Panc1 (cell line): ENCODE data around the gene RNASE12. TPM values are rescaled to one million over a fixed set of nuclear protein-coding genes. Genes with fewer than 3 reads are reported as not detected.

Experiments
- ATAC-seq: fragments of 200-7000 bp; cut with Tn5 transposase; 2 replicates; pipeline ENCODE4 v1.9.1; 2020; ENCODE audit warnings: mild to moderate bottlenecking, moderate library complexity
- BruUV-seq: library from RNA; stranded (reverse); fragments of 400-500 nt; replicated peaks from 2 replicates; lab custom pipeline; 2021; lab: Mats Ljungman, UMichigan
- CTCF ChIA-PET: fragments of 300-600 bp; sonication (Branson Sonifier 250); formaldehyde crosslinking; loops from one replicate; lab custom pipeline; 2022; ENCODE audit warnings: antibody characterized with exemption; lab: Charles Lee
- POLR2A ChIA-PET: fragments of 300-600 bp; sonication (Branson Sonifier 250); formaldehyde crosslinking; loops from one replicate; lab custom pipeline; 2022; ENCODE audit warnings: antibody characterized with exemption; lab: Charles Lee
- DNase-seq: peaks from one replicate; pipeline ENCODE4 v3.0.0-alpha.2; 2010; ENCODE audit warnings: low read depth, low spot score
- H3K27ac ChIP-seq: 2 replicates; pipeline ENCODE4 v1.5.1; 2011; ENCODE audit warnings: mild to moderate bottlenecking, low read length, inconsistent platforms
- H3K27me3 ChIP-seq: fragments of 200-500 bp; sonication (Bioruptor generic); 2 replicates; pipeline ENCODE4 v1.6.0; 2014; ENCODE audit warnings: low read length, inconsistent platforms; ENCODE audit not compliant: control insufficient read depth, insufficient read depth
- H3K36me3 ChIP-seq: fragments of 200-500 bp; sonication (Bioruptor generic); 2 replicates; pipeline ENCODE4 v1.5.1; 2014; ENCODE audit warnings: inconsistent platforms, mild to moderate bottlenecking, low read length, moderate library complexity; ENCODE audit not compliant: control insufficient read depth, insufficient read depth
- H3K4me1 ChIP-seq: 2 replicates; pipeline ENCODE4 v1.5.1; 2011; ENCODE audit warnings: inconsistent platforms, mild to moderate bottlenecking, low read length, moderate library complexity; ENCODE audit not compliant: control insufficient read depth, insufficient read depth
- H3K4me3 ChIP-seq, 2 experiments: 2 replicates each; pipeline ENCODE4 v1.5.1; 2011 to 2012; ENCODE audit warnings: low read depth in 2 of 2, low read length in 2 of 2, mild to moderate bottlenecking in 2 of 2, inconsistent platforms in 1 of 2, moderate library complexity in 1 of 2
- H3K9me3 ChIP-seq: fragments of 200-500 bp; sonication (Bioruptor generic); 2 replicates; pipeline ENCODE4 v1.5.1; 2014; ENCODE audit warnings: low read depth, mild to moderate bottlenecking, inconsistent platforms, low read length, moderate library complexity; ENCODE audit not compliant: control insufficient read depth, insufficient read depth
- POLR2AphosphoS5 ChIP-seq: IDR thresholded peaks from 2 replicates; pipeline ENCODE4 v1.6.1; 2012; ENCODE audit warnings: mild to moderate bottlenecking, low read depth, low read length, moderate library complexity
- REST ChIP-seq, 2 experiments: IDR thresholded peaks; 2 replicates each; pipeline ENCODE4 v1.6.1; 2011 to 2012; ENCODE audit warnings: low read depth in 2 of 2, control low read depth in 1 of 2, low read length in 1 of 2, mild to moderate bottlenecking in 1 of 2, moderate library complexity in 1 of 2; ENCODE audit not compliant: insufficient read depth in 1 of 2
- SIN3A ChIP-seq: IDR thresholded peaks from 2 replicates; pipeline ENCODE4 v1.6.1; 2012; ENCODE audit warnings: low read depth, mild to moderate bottlenecking, low read length, moderate library complexity, borderline replicate concordance; ENCODE audit not compliant: insufficient read depth
- TCF7L2 ChIP-seq: IDR thresholded peaks from 2 replicates; pipeline ENCODE4 v1.6.1; 2011; ENCODE audit warnings: mild to moderate bottlenecking, low read depth, low read length, inconsistent platforms
- in situ Hi-C: cut with HindIII; loops from 2 replicates; pipeline ENCODE4 v1.10.0; 2016; ENCODE audit warnings: low sequenced_read_pairs, low pct_unique_long_range_greater_than_20kb
- intact Hi-C: fragments of 100-400 bp; cut with micrococcal nuclease; formaldehyde crosslinking; loops from one replicate; pipeline ENCODE4 v1.10.0; 2022; ENCODE audit not compliant: unreplicated experiment
- total RNA-seq: library from RNA; stranded (reverse); gene quantifications from one replicate; pipeline ENCODE4 v1.2.1, GENCODE V29; 2021; ENCODE audit not compliant: unreplicated experiment
- TF ChIP-seq, protein P1 (sequence below): fragments of 450-650 bp; IDR thresholded peaks from 2 replicates; pipeline ENCODE4 v1.5.1; 2017; ENCODE audit warnings: mild to moderate bottlenecking

RNASE12 gene
- total RNA-seq, 1 experiment from 2014 or later = not detected

DNA sequence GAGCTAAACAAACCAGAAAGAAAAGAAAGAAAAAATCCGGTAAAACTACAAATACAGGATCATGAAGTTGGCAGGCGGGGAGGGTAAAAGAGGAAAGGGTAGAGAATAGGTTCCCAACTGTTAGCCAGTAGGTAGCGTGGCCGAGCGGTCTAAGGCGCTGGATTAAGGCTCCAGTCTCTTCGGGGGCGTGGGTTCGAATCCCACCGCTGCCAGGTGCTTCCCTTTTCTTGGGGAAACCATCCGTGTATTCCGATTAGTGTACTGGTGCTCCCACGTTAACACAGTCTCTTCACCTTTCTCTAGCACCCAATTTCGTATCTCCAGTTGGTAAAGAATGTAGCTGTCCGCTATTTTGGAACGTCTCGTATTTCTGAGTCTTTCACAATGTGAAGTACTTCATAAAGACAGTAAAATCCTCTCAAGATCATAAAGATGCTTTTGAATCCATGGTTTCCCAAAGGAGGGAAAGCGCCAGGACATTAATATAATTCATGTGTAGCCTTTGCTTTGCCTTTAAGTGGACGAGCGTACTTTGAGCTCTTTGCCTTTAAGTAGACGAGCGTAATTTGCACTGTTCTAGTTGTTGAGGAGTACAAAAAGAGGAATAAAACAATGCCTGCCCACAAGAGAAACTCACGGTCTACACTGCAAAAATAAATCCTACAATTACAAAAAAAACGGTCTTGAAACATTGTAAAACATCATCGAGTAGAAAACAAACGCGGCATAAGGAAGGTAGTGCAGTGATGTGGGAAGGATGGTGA, 19.0 kb upstream of the RNASE12 start:
- H3K36me3 ChIP-seq = no peaks in the 10 kb centered on the region
- H3K4me1 ChIP-seq = peaks cover 23% of the 10 kb centered on the region
- ChIA-PET CTCF (interaction anchor here (1.2 kb wide), 1 partner anchor 74 kb away, joined by 3 read pairs; the partner anchor contains the start of gene RNASE4), POLR2A (interaction anchor here (0.6 kb wide), 1 partner anchor 387 kb away, joined by 4 read pairs; no protein-coding TSS in a partner anchor)
- BruUV-seq = no TSS peak
- peak overlapping the region; percentile 61; the same call in 1 of the 2 replicates for H3K27ac ChIP-seq
- DNase-seq = peak; percentile 72
- no peaks in the 10 kb centered on the region for H3K9me3 ChIP-seq
- in situ Hi-C loops (no loop called here), intact Hi-C loops (loop anchor here (5.0 to 10.0 kb wide), 2 partner anchors 72 to 245 kb away; partner anchors contain the start of gene RNASE4)
- TF ChIP-seq, protein P1, sequence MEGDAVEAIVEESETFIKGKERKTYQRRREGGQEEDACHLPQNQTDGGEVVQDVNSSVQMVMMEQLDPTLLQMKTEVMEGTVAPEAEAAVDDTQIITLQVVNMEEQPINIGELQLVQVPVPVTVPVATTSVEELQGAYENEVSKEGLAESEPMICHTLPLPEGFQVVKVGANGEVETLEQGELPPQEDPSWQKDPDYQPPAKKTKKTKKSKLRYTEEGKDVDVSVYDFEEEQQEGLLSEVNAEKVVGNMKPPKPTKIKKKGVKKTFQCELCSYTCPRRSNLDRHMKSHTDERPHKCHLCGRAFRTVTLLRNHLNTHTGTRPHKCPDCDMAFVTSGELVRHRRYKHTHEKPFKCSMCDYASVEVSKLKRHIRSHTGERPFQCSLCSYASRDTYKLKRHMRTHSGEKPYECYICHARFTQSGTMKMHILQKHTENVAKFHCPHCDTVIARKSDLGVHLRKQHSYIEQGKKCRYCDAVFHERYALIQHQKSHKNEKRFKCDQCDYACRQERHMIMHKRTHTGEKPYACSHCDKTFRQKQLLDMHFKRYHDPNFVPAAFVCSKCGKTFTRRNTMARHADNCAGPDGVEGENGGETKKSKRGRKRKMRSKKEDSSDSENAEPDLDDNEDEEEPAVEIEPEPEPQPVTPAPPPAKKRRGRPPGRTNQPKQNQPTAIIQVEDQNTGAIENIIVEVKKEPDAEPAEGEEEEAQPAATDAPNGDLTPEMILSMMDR = no peak
- TF ChIP-seq TCF7L2 (no peak), REST (IDR thresholded peaks at IDR 0.05; ENCODE audit: insufficient read depth in 1 of 2, low read depth in 2 of 2, low read length in 1 of 2) (no peak), POLR2AphosphoS5 (no peak), SIN3A (no peak)
- ATAC-seq = peak; percentile 73
- peak overlapping the region; percentile 87 to 96 for H3K4me3 ChIP-seq
- no peaks in the 10 kb centered on the region for H3K27me3 ChIP-seq

DNA sequence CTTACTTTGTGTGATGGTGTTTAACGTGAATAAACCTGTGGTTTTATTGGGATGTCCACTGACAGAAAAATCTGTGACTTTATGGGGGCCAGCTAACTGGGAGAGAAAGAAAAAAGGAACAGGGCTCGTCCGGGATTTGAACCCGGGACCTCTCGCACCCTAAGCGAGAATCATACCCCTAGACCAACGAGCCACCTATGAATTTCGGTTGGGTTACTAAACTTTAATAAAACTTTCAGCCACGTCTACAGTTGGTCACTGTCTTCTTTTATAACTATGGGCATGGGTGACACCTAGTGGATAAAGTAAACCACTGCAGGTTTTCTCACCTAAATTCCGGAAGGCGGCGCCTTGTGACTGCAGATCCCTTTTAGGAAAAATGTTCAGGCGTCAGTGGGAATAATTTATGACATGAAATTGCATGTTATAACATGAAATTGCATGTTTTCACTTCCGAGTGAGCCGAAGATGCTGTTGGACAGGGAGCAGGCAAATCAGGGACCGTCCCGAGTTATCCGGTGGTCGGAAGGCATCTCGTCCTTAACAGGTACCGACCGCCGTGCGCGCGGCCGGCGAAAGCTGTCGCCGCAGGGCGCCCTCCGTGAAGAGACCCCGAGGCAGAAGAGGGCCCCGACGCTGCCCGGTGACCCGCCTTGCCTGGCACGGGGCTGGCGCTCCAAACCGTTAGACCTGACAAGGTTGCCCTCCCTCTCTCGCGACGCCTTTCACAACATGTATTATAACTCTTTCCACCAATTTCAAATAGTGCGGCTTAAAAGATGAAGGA, 18.2 kb upstream of the RNASE12 start:
- ATAC-seq (peak; percentile 14; the same call in 1 of the 2 replicates), DNase-seq (peak; percentile 83)
- TF ChIP-seq POLR2AphosphoS5 = no peak; the same call in 1 of the 2 replicates
- TF ChIP-seq, protein P1 = peak; percentile 88
- no peak for TF ChIP-seq TCF7L2
- intact Hi-C loops (loop anchor here (5.0 to 10.0 kb wide), 5 partner anchors 73 to 282 kb away; partner anchors contain the start of gene RNASE4), in situ Hi-C loops (no loop called here)
- Histone ChIP-seq H3K36me3 (no peaks in the 10 kb centered on the region), H3K27me3 (no peaks in the 10 kb centered on the region), H3K27ac (peak overlapping the region; percentile 61; the same call in 1 of the 2 replicates), H3K4me3 (peak overlapping the region; percentile 87 to 96), H3K4me1 (peaks cover 17% of the 10 kb centered on the region), H3K9me3 (no peaks in the 10 kb centered on the region)
- POLR2A ChIA-PET = no interaction called here
- BruUV-seq = no TSS peak
- CTCF ChIA-PET = interaction anchor here (1.2 kb wide), 1 partner anchor 74 kb away, joined by 3 read pairs; the partner anchor contains the start of gene RNASE4
